SK-N-SH (cell line): ENCODE data around the gene KMT2C. TPM values are rescaled to one million over a fixed set of nuclear protein-coding genes. Genes with fewer than 3 reads are reported as not detected.
A peak's percentile ranks its signal among the peaks of the same experiment; 100 is the strongest.

Experiments used
- CTCF ChIA-PET: fragments of 300-600, 350-600 bp; formaldehyde crosslinking; extraction: SDS; loops from one replicate; lab custom pipeline; 2021; lab: Yijun Ruan, JAX
- POLR2A ChIA-PET: fragments of 350-600 bp; sonication (Branson Sonifier 250); formaldehyde crosslinking; extraction: SDS; loops from one replicate; lab custom pipeline; 2020; ENCODE audit warnings: antibody characterized with exemption, inconsistent platforms; lab: Yijun Ruan, JAX
- DNase-seq: peaks from one replicate; pipeline ENCODE4 v3.0.0; 2012
- H2AFZ ChIP-seq: fragments of 200-600 bp; sonication (generic); 2 replicates; pipeline ENCODE4 v1.8.1; 2016; ENCODE audit warnings: antibody characterized with exemption, mild to moderate bottlenecking, low read depth
- H3F3A ChIP-seq: fragments of 200-600 bp; sonication (generic); replicated peaks from 2 replicates; pipeline ENCODE3; 2016; ENCODE audit warnings: antibody characterized with exemption, mild to moderate bottlenecking; ENCODE audit not compliant: insufficient read depth
- H3K27ac ChIP-seq, 2 experiments: fragments of 200-500 bp in 1 of 2; fragments of 200-600 bp in 1 of 2; sonication (Bioruptor generic) in 1 of 2; sonication (generic), shearing (Covaris generic) in 1 of 2; 2 replicates each; pipeline versions ENCODE4 v1.5.1 to v1.6.1; 2014 to 2016; ENCODE audit warnings: low read depth in 2 of 2, inconsistent platforms in 1 of 2, low read length in 1 of 2, mild to moderate bottlenecking in 1 of 2, mixed read lengths in 1 of 2
- H3K27me3 ChIP-seq: fragments of 200-600 bp; sonication (generic), shearing (Covaris generic); 2 replicates; pipeline ENCODE4 v1.6.1; 2016; ENCODE audit warnings: mixed run types; ENCODE audit not compliant: insufficient read depth
- H3K36me3 ChIP-seq, 2 experiments: fragments of 200-500 bp in 1 of 2; fragments of 200-600 bp in 1 of 2; sonication (Bioruptor generic) in 1 of 2; sonication (generic) in 1 of 2; replicated peaks in 1 of 2; 2 replicates each; pipeline versions ENCODE3 to v1.5.1; 2014 to 2016; ENCODE audit warnings: low read length in 1 of 2, mild to moderate bottlenecking in 1 of 2; ENCODE audit not compliant: insufficient read depth in 2 of 2, control insufficient read depth in 1 of 2
- H3K4me1 ChIP-seq, 2 experiments: fragments of 200-500 bp in 1 of 2; fragments of 200-600 bp in 1 of 2; sonication (Bioruptor generic) in 1 of 2; sonication (generic), shearing (Covaris generic) in 1 of 2; 2 replicates each; pipeline versions ENCODE4 v1.5.1 to v1.6.1; 2014 to 2016; ENCODE audit warnings: low read depth in 1 of 2, low read length in 1 of 2, mixed run types in 1 of 2; ENCODE audit not compliant: insufficient read depth in 2 of 2, control insufficient read depth in 1 of 2
- H3K4me2 ChIP-seq: fragments of 200-600 bp; sonication (generic), shearing (Covaris generic); 2 replicates; pipeline ENCODE4 v1.6.1; 2017; ENCODE audit warnings: mixed run types
- H3K4me3 ChIP-seq, 2 experiments: fragments of 200-500 bp in 1 of 2; fragments of 200-600 bp in 1 of 2; sonication (Bioruptor generic) in 1 of 2; sonication (generic), shearing (Covaris generic) in 1 of 2; 2 replicates each; pipeline versions ENCODE4 v1.5.1 to v1.8.1; 2014 to 2016; ENCODE audit warnings: low read depth in 2 of 2, inconsistent platforms in 1 of 2, low read length in 1 of 2, mild to moderate bottlenecking in 1 of 2, mixed read lengths in 1 of 2, moderate library complexity in 1 of 2
- H3K79me2 ChIP-seq: fragments of 200-600 bp; sonication (generic); 2 replicates; pipeline ENCODE4 v1.8.1; 2017; ENCODE audit warnings: mild to moderate bottlenecking; ENCODE audit not compliant: insufficient read depth
- H3K9ac ChIP-seq: fragments of 200-600 bp; sonication (generic); 2 replicates; pipeline ENCODE4 v1.6.1; 2017; ENCODE audit warnings: mixed run types
- H3K9me2 ChIP-seq: fragments of 200-600 bp; sonication (generic); 2 replicates; pipeline ENCODE4 v1.6.1; 2017; ENCODE audit warnings: mixed run types
- H3K9me3 ChIP-seq: fragments of 200-600 bp; sonication (generic); 2 replicates; pipeline ENCODE4 v1.6.1; 2017; ENCODE audit warnings: mixed run types, mild to moderate bottlenecking, moderate library complexity
- H4K20me1 ChIP-seq: fragments of 200-600 bp; sonication (generic); 2 replicates; pipeline ENCODE4 v1.6.1; 2017; ENCODE audit warnings: mild to moderate bottlenecking, mixed run types; ENCODE audit not compliant: insufficient read depth
- EP300 ChIP-seq, 2 experiments: IDR thresholded peaks; 2 replicates each; pipeline versions ENCODE4 v1.4.0 to v1.6.1; 2012; ENCODE audit warnings: borderline replicate concordance in 1 of 2, low read depth in 1 of 2, low read length in 1 of 2
- FOSL2 ChIP-seq: IDR thresholded peaks from 2 replicates; pipeline ENCODE4 v1.4.0; 2012; ENCODE audit warnings: low read depth, mild to moderate bottlenecking, moderate library complexity, borderline replicate concordance
- IRF3 ChIP-seq: fragments of 150-350 bp; IDR thresholded peaks from 2 replicates; pipeline ENCODE4 v1.6.1; 2016; ENCODE audit warnings: mild to moderate bottlenecking, low read depth, low read length
- JUND ChIP-seq: IDR thresholded peaks from 2 replicates; pipeline ENCODE4 v1.4.0; 2012
- MXI1 ChIP-seq: IDR thresholded peaks from 2 replicates; pipeline ENCODE4 v1.6.1; 2012; ENCODE audit warnings: mild to moderate bottlenecking, low read depth, low read length, improper control_type of control experiment
- NFIC ChIP-seq: IDR thresholded peaks from 2 replicates; pipeline ENCODE4 v1.4.0; 2012; ENCODE audit warnings: borderline replicate concordance
- REST ChIP-seq: IDR thresholded peaks from 2 replicates; pipeline ENCODE4 v1.6.1; 2012; ENCODE audit warnings: mild to moderate bottlenecking, low read depth, low read length, moderate library complexity
- TCF12 ChIP-seq: IDR thresholded peaks from 2 replicates; pipeline ENCODE4 v1.4.0; 2012
- TEAD4 ChIP-seq: IDR thresholded peaks from 2 replicates; pipeline ENCODE4 v1.4.0; 2012; ENCODE audit warnings: mild to moderate bottlenecking, borderline replicate concordance; ENCODE audit not compliant: insufficient read depth
- WGBS: methylation state at CpG from one replicate; pipeline ENCODE4 v1.1.6; 2017; ENCODE audit warnings: low lambda C conversion rate; 5-methylcytosine and 5-hydroxymethylcytosine counted together
- polyA plus RNA-seq, 3 experiments: library from polyadenylated mRNA; depleted of rRNA; stranded (reverse); fragments of >200 nt; gene quantifications; 2 replicates each; pipeline ENCODE4 v1.2.3, GENCODE V29; 2012
- TF ChIP-seq, protein P1 (sequence below): IDR thresholded peaks from 2 replicates; pipeline ENCODE4; 2012

The KMT2C gene
- polyA plus RNA-seq, 1 of the 3 experiments (the other 2 are of a cell fraction) = 8.0 TPM

GRCh38 chr7:152177681-152178404 is 258.0 kb downstream of the KMT2C start:
- no peak for DNase-seq
- H4K20me1 ChIP-seq = no peaks in the 10 kb centered on the region
- CTCF ChIA-PET = interaction anchor here (0.6 to 1.3 kb wide), 4 partner anchors 9 to 33 kb away, joined by 3 to 4 read pairs (median 3); no protein-coding TSS in a partner anchor
- POLR2A ChIA-PET = no interaction called here
- H3K36me3 ChIP-seq = peaks cover 70 to 86% of the 10 kb centered on the region in 2 experiments
- no peaks in the 10 kb centered on the region for H3K9me3 ChIP-seq
- H3K4me1 ChIP-seq = peaks cover 0 to 20% of the 10 kb centered on the region in 2 experiments; a peak in 2 of 4 replicates
- H3K4me2 ChIP-seq = no peak overlapping the region
- H3K27ac ChIP-seq = peak overlapping the region in 1 of 2 experiments; percentile 22; a peak in 1 of 4 replicates
- 85% methylated on average over 7 of the region's 7 CpGs for WGBS
- H3K9ac ChIP-seq = no peak overlapping the region
- H3F3A ChIP-seq = peaks cover 25% of the 10 kb centered on the region
- TF ChIP-seq JUND = peak; percentile 26; the same call in 1 of the 2 replicates
- peak in 1 of 2 experiments; percentile 35; a peak in 1 of 4 replicates for TF ChIP-seq EP300 (IDR thresholded peaks at IDR 0.05; ENCODE audit: borderline replicate concordance in 1 of 2, low read depth in 1 of 2, low read length in 1 of 2)
- peak; percentile 27; the same call in 1 of the 2 replicates for TF ChIP-seq FOSL2
- TF ChIP-seq IRF3 = no peak
- TF ChIP-seq NFIC = peak; percentile 52
- TF ChIP-seq, protein P1, sequence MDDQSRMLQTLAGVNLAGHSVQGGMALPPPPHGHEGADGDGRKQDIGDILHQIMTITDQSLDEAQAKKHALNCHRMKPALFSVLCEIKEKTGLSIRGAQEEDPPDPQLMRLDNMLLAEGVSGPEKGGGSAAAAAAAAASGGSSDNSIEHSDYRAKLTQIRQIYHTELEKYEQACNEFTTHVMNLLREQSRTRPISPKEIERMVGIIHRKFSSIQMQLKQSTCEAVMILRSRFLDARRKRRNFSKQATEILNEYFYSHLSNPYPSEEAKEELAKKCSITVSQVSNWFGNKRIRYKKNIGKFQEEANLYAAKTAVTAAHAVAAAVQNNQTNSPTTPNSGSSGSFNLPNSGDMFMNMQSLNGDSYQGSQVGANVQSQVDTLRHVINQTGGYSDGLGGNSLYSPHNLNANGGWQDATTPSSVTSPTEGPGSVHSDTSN = peak; percentile 75
- TF ChIP-seq TEAD4 = 0 out of 2 replicates have a peak, but pooled peaks have one; percentile 27
- no peak for TF ChIP-seq MXI1
- TF ChIP-seq REST = no peak
- TF ChIP-seq TCF12 = peak; percentile 83
- H2AFZ ChIP-seq = no peak overlapping the region
- H3K79me2 ChIP-seq = no peaks in the 10 kb centered on the region
- no peaks in the 10 kb centered on the region for H3K27me3 ChIP-seq
- no peak overlapping the region for H3K4me3 ChIP-seq
- H3K9me2 ChIP-seq = no peaks in the 10 kb centered on the region
